GM23248 (cell line): ENCODE measurements around the gene DESI1.

Source experiments
- EZH2 ChIP-seq: fragments of 200-600 bp; sonication (generic); IDR thresholded peaks from 2 replicates; pipeline ENCODE4 v1.6.1; 2018; ENCODE audit warnings: antibody characterized with exemption, mild to moderate bottlenecking; ENCODE audit not compliant: insufficient read depth, poor library complexity, severe bottlenecking
- EZH2phosphoT487 ChIP-seq: fragments of 200-600 bp; sonication (generic); IDR thresholded peaks from 2 replicates; pipeline ENCODE4 v1.6.1; 2018; ENCODE audit warnings: antibody characterized with exemption, moderate library complexity, mild to moderate bottlenecking, low read depth; ENCODE audit not compliant: insufficient read depth

DNA sequence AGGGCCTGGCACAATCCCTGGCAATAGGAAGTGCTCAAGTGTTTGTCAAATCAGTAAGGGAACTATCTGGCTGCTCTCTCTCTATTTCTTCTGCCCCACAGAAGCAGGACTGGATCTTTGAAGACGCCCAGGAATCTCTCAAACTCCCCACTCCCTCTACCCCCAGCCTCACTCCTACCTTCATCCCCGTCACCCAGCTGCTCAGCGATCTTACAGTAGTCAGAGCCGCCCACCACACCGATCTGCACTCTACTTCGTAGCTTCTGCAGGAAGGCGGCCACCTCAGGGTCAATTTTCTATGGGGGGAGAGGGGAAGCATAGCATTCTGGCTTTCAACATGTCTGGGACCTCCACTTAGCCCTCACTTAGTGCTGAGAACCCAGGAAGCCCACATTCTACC is 34.9 kb downstream of the DESI1 start:
- TF ChIP-seq EZH2 = no peak
- no peak for TF ChIP-seq EZH2phosphoT487
